H1 (cell line): ENCODE data around the gene CREB3. TPM values are rescaled to one million over a fixed set of nuclear protein-coding genes. Genes with fewer than 3 reads are reported as not detected.

Experiments used
- microRNA-seq, 2 experiments: library from miRNA; unstranded; fragments of <30 nt; microRNA quantifications; one replicate each; pipeline versions ENCODE4 to v1.2.0, GENCODE V29; 2016 to 2020; ENCODE audit warnings: borderline microRNAs expressed in 2 of 2, borderline number of aligned reads in 2 of 2, borderline replicate concordance in 1 of 2
- polyA plus RNA-seq, 7 experiments: library from polyadenylated mRNA; depleted of rRNA in 3 of 7; stranded (reverse) in 5 of 7; unstranded in 2 of 7; fragments of >200 nt in 5 of 7; fragments of 200-250 nt in 2 of 7; gene quantifications; 1 replicate in 5 of 7; 2 replicates in 1 of 7; 4 replicates in 1 of 7; pipeline versions ENCODE4 v1.2.1 to v1.2.3, GENCODE V29; 2011 to 2013; ENCODE audit warnings: missing spikeins in 2 of 7, mixed read lengths in 2 of 7
- small RNA-seq: library from polyadenylated mRNA; stranded (forward); fragments of <200 nt; extraction: miRNeasy Mini kit (QIAGEN cat#:217004); gene quantifications from one replicate; pipeline ENCODE3, GENCODE V24; 2013; ENCODE audit not compliant: insufficient read depth
- total RNA-seq: library from RNA; stranded (reverse); fragmentation: NEBNext Ultra II Directional; extraction: Animal tissue kit (Norgen Biotek cat#: 25700); gene quantifications from 2 replicates; pipeline ENCODE4 v1.2.1, GENCODE V29; 2021

CREB3 gene
- total and polyA plus RNA-seq, 2 of the 8 experiments (the other 6 are each of a cell fraction or from before 2014, with no cell fraction given) = 24.4 to 25.7 TPM

Small RNA genes within 50 kb of the gene (microRNA-seq; reads per million reads assigned to microRNA genes)
- gene MIR6852 (0 to 0.23 reads per million in 2 experiments), gene MIR6853 (0 reads per million in 2 experiments)

Small RNA genes within 50 kb of the gene (small RNA-seq; reads per million reads assigned to genes)
- 0.51 reads per million for gene MIR6853

Other genes starting within 250 kb of the CREB3 start
- 6.8 and 7.9 TPM in 2 replicates for gene RUSC2, start 242.6 kb upstream of the CREB3 start, total RNA-seq
- gene RUSC2, start 242.6 kb upstream of the CREB3 start, polyA plus RNA-seq (2011; rRNA removed) = 4.2 and 5.7 TPM in 2 replicates
- 13.9 and 17.5 TPM in 2 replicates for gene TESK1, start 127.4 kb upstream of the CREB3 start, total RNA-seq
- gene TESK1, start 127.4 kb upstream of the CREB3 start, polyA plus RNA-seq (2011; rRNA removed) = 13.5 and 19.2 TPM in 2 replicates
- 4.0 and 4.5 TPM in 2 replicates for gene CD72, start 114.3 kb upstream of the CREB3 start, total RNA-seq
- gene CD72, start 114.3 kb upstream of the CREB3 start, polyA plus RNA-seq (2011; rRNA removed) = 4.5 and 4.9 TPM in 2 replicates
- gene SIT1, start 81.7 kb upstream of the CREB3 start, total RNA-seq = 7.8 and 8.2 TPM in 2 replicates
- gene SIT1, start 81.7 kb upstream of the CREB3 start, polyA plus RNA-seq (2011; rRNA removed) = 11.4 and 12.8 TPM in 2 replicates
- gene RMRP, start 74.6 kb upstream of the CREB3 start, total RNA-seq = 14,987 and 16,528 TPM in 2 replicates
- 105 and 169 TPM in 2 replicates for gene RMRP, start 74.6 kb upstream of the CREB3 start, polyA plus RNA-seq (2011; rRNA removed)
- 9.0 and 10.5 TPM in 2 replicates for gene CCDC107, start 74.4 kb upstream of the CREB3 start, total RNA-seq
- gene CCDC107, start 74.4 kb upstream of the CREB3 start, polyA plus RNA-seq (2011; rRNA removed) = 8.2 and 8.6 TPM in 2 replicates
- gene ARHGEF39, start 67.5 kb upstream of the CREB3 start, total RNA-seq = 17.5 and 18.6 TPM in 2 replicates
- gene ARHGEF39, start 67.5 kb upstream of the CREB3 start, polyA plus RNA-seq (2011; rRNA removed) = 15.9 and 18.7 TPM in 2 replicates
- gene CA9, start 58.7 kb upstream of the CREB3 start, total RNA-seq = 1.3 and 1.4 TPM in 2 replicates
- 1.8 and 2.4 TPM in 2 replicates for gene CA9, start 58.7 kb upstream of the CREB3 start, polyA plus RNA-seq (2011; rRNA removed)
- 181 and 197 TPM in 2 replicates for gene TPM2, start 42.7 kb upstream of the CREB3 start, total RNA-seq
- 62.5 and 71.2 TPM in 2 replicates for gene TPM2, start 42.7 kb upstream of the CREB3 start, polyA plus RNA-seq (2011; rRNA removed)
- gene TLN1, start 471 bp upstream of the CREB3 start, total RNA-seq = 87.9 and 90.1 TPM in 2 replicates
- gene TLN1, start 471 bp upstream of the CREB3 start, polyA plus RNA-seq (2011; rRNA removed) = 28.1 and 42.4 TPM in 2 replicates
- 69.1 and 71.9 TPM in 2 replicates for gene GBA2, start 16.6 kb downstream of the CREB3 start, total RNA-seq
- gene GBA2, start 16.6 kb downstream of the CREB3 start, polyA plus RNA-seq (2011; rRNA removed) = 64.2 and 81.4 TPM in 2 replicates
- gene RGP1, start 16.6 kb downstream of the CREB3 start, total RNA-seq = 21.8 and 22.7 TPM in 2 replicates
- gene RGP1, start 16.6 kb downstream of the CREB3 start, polyA plus RNA-seq (2011; rRNA removed) = 11.8 and 13.9 TPM in 2 replicates
- not detected in 2 replicates for gene MSMP, start 21.6 kb downstream of the CREB3 start, total RNA-seq
- gene MSMP, start 21.6 kb downstream of the CREB3 start, polyA plus RNA-seq (2011; rRNA removed) = 0.53 and 1.3 TPM in 2 replicates
- gene NPR2, start 58.9 kb downstream of the CREB3 start, total RNA-seq = 11.0 and 14.3 TPM in 2 replicates
- gene NPR2, start 58.9 kb downstream of the CREB3 start, polyA plus RNA-seq (2011; rRNA removed) = 13.7 and 17.0 TPM in 2 replicates
- gene SPAG8, start 79.6 kb downstream of the CREB3 start, total RNA-seq = 0.37 and 0.55 TPM in 2 replicates
- 0.31 and 0.44 TPM in 2 replicates for gene SPAG8, start 79.6 kb downstream of the CREB3 start, polyA plus RNA-seq (2011; rRNA removed)
- gene HINT2, start 82.4 kb downstream of the CREB3 start, total RNA-seq = 32.1 and 34.8 TPM in 2 replicates
- gene HINT2, start 82.4 kb downstream of the CREB3 start, polyA plus RNA-seq (2011; rRNA removed) = 51.2 and 62.1 TPM in 2 replicates
- not detected in 2 replicates for gene FAM221B, start 96.1 kb downstream of the CREB3 start, total RNA-seq
- 0.03 TPM in 1 of 2 replicates, not detected in the other for gene FAM221B, start 96.1 kb downstream of the CREB3 start, polyA plus RNA-seq (2011; rRNA removed)
- 5.7 and 7.5 TPM in 2 replicates for gene TMEM8B, start 96.6 kb downstream of the CREB3 start, total RNA-seq
- 10.4 and 12.2 TPM in 2 replicates for gene TMEM8B, start 96.6 kb downstream of the CREB3 start, polyA plus RNA-seq (2011; rRNA removed)
- gene OR13J1, start 137.7 kb downstream of the CREB3 start, total RNA-seq = not detected in 2 replicates
- not detected in 2 replicates for gene OR13J1, start 137.7 kb downstream of the CREB3 start, polyA plus RNA-seq (2011; rRNA removed)
- gene HRCT1, start 173.5 kb downstream of the CREB3 start, total RNA-seq = not detected in 2 replicates
- gene HRCT1, start 173.5 kb downstream of the CREB3 start, polyA plus RNA-seq (2011; rRNA removed) = not detected in 2 replicates
- not detected in 2 replicates for gene SPAAR, start 176.8 kb downstream of the CREB3 start, total RNA-seq
- gene SPAAR, start 176.8 kb downstream of the CREB3 start, polyA plus RNA-seq (2011; rRNA removed) = 0.27 and 0.33 TPM in 2 replicates
- not detected in 2 replicates for gene OR2S2, start 225.5 kb downstream of the CREB3 start, total RNA-seq
- gene OR2S2, start 225.5 kb downstream of the CREB3 start, polyA plus RNA-seq (2011; rRNA removed) = not detected in 2 replicates